CD4-positive, alpha-beta T cell (primary cell): Measurements from ENCODE around the gene B4GALT4. TPM values are rescaled to one million over a fixed set of nuclear protein-coding genes. Genes with fewer than 3 reads are reported as not detected.

ENCODE experiments used
- ATAC-seq: fragments of 200-7000 bp; cut with Tn5 transposase; one replicate; pipeline ENCODE4 v1.10.0; 2022; ENCODE audit warnings: mild to moderate bottlenecking; ENCODE audit not compliant: poor library complexity
- CTCF ChIA-PET: fragments of 350-600 bp; sonication (Branson Sonifier 250); formaldehyde crosslinking; loops from one replicate; lab custom pipeline; 2021; ENCODE audit warnings: antibody characterized with exemption, inconsistent platforms; lab: Charles Lee
- POLR2A ChIA-PET: fragments of 350-600 bp; sonication (Branson Sonifier 250); formaldehyde crosslinking; loops from one replicate; lab custom pipeline; 2021; ENCODE audit warnings: antibody characterized with exemption, inconsistent platforms; lab: Charles Lee
- DNase-seq, 14 experiments: peaks; one replicate each; pipeline ENCODE4 v3.0.0-alpha.2; 2013 to 2020; ENCODE audit warnings: mixed read lengths in 2 of 14
- H3K27ac ChIP-seq, 2 donors: one replicate each; pipeline versions ENCODE4 v1.5.1 to v1.7.0; 2013; ENCODE audit warnings: low read length in 2 of 2, low read depth in 1 of 2, mild to moderate bottlenecking in 1 of 2
- H3K27me3 ChIP-seq, 2 experiments: 1 replicate in 1 of 2; 2 replicates in 1 of 2; pipeline versions ENCODE4 v1.6.1 to v1.7.0; 2013; ENCODE audit warnings: low read length in 2 of 2, control low read depth in 1 of 2, mild to moderate bottlenecking in 1 of 2, moderate library complexity in 1 of 2; ENCODE audit not compliant: insufficient read depth in 2 of 2, control insufficient read depth in 1 of 2
- H3K36me3 ChIP-seq: one replicate; pipeline ENCODE4 v1.6.1; 2013; ENCODE audit warnings: low read length, control low read depth; ENCODE audit not compliant: insufficient read depth
- H3K4me1 ChIP-seq: one replicate; pipeline ENCODE4 v1.6.1; 2013; ENCODE audit warnings: low read length, control low read depth; ENCODE audit not compliant: insufficient read depth
- H3K4me3 ChIP-seq: one replicate; pipeline ENCODE4 v1.5.1; 2013; ENCODE audit warnings: mild to moderate bottlenecking, low read length, moderate library complexity
- H3K9me3 ChIP-seq, 2 experiments: 1 replicate in 1 of 2; 2 replicates in 1 of 2; pipeline versions ENCODE4 v1.6.1 to v1.7.0; 2013; ENCODE audit warnings: low read length in 2 of 2, mild to moderate bottlenecking in 2 of 2, control low read depth in 1 of 2, moderate library complexity in 1 of 2; ENCODE audit not compliant: control insufficient read depth in 1 of 2, insufficient read depth in 1 of 2
- H3K27ac Mint-ChIP-seq: one replicate; pipeline ENCODE4 v1.8.0; 2020; ENCODE audit warnings: mixed read lengths
- H3K27me3 Mint-ChIP-seq: one replicate; pipeline ENCODE4 v1.8.0; 2021; ENCODE audit warnings: mixed read lengths
- H3K36me3 Mint-ChIP-seq: one replicate; pipeline ENCODE4 v1.8.0; 2021; ENCODE audit warnings: low read depth, mixed read lengths
- H3K4me1 Mint-ChIP-seq: one replicate; pipeline ENCODE4 v1.8.0; 2021; ENCODE audit warnings: low read depth, mixed read lengths
- H3K4me3 Mint-ChIP-seq: one replicate; pipeline ENCODE4 v1.8.0; 2020; ENCODE audit warnings: mild to moderate bottlenecking, mixed read lengths
- H3K9me3 Mint-ChIP-seq: one replicate; pipeline ENCODE4 v1.8.0; 2020; ENCODE audit warnings: mixed read lengths
- intact Hi-C, 2 experiments: fragments of 100-400 bp; cut with DNase I in 1 of 2; cut with micrococcal nuclease in 1 of 2; formaldehyde crosslinking; loops; one replicate each; pipeline versions ENCODE4 v1.15.1 to v1.9.0; 2023 to 2025; cut with DNase I, micrococcal nuclease
- total RNA-seq, 174 experiments: library from RNA in 2 of 174; stranded (reverse) in 2 of 174; gene quantifications; one replicate each; pipeline ENCODE4 v1.2.3 and lab custom pipeline; 2021 to 2026
- TF ChIP-seq, protein P1 (sequence below): fragments of 200-600 bp; IDR thresholded peaks from one replicate; pipeline ENCODE4 v1.8.0; 2022; ENCODE audit warnings: antibody characterized with exemption, mild to moderate bottlenecking

Gene B4GALT4
- total RNA-seq, 2 experiments from 2014 or later = 26.2 to 29.5 TPM

DNA sequence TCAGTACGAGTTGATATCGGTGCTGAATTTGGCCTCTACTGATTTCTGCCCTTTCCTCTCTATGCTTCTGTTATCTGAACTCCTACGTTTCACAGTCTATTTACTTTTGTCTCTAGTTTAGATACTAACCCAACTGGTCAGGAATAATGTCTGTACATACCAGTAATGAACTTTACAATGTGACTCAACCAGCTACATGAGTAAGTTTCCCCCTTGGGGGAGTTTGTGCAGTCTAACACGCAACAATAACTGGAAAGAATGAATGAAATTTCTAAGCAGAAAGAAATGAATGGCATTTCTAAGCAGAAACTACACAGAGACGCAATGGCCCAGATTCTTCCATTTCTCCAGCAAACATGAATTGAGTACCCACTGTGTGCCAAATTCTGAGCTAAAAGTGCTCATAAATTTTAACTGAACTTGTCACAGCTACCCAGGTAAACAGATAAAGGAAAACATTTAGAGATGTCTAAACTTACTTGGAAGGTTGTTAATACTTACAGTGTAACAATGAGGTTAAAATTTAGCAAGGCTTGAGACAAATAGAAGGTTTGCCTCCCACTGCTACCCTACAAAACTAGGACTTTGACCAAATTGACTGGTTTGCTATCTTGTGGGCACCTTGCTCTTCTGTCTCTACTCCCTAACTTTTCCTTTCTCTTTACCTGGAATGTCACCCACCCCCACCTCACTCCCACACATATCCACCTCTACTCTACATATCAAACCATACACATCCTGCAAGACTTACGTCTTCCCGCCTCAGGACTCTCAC lies 55.7 kb downstream of the B4GALT4 start:
- H3K27ac Mint-ChIP-seq = no peak overlapping the region
- no peaks in the 10 kb centered on the region for H3K36me3 ChIP-seq
- H3K9me3 ChIP-seq = no peaks in the 10 kb centered on the region
- H3K9me3 Mint-ChIP-seq = no peaks in the 10 kb centered on the region
- no peak overlapping the region for H3K4me3 Mint-ChIP-seq
- H3K4me1 ChIP-seq = no peaks in the 10 kb centered on the region
- H3K36me3 Mint-ChIP-seq = no peaks in the 10 kb centered on the region
- TF ChIP-seq, protein P1, sequence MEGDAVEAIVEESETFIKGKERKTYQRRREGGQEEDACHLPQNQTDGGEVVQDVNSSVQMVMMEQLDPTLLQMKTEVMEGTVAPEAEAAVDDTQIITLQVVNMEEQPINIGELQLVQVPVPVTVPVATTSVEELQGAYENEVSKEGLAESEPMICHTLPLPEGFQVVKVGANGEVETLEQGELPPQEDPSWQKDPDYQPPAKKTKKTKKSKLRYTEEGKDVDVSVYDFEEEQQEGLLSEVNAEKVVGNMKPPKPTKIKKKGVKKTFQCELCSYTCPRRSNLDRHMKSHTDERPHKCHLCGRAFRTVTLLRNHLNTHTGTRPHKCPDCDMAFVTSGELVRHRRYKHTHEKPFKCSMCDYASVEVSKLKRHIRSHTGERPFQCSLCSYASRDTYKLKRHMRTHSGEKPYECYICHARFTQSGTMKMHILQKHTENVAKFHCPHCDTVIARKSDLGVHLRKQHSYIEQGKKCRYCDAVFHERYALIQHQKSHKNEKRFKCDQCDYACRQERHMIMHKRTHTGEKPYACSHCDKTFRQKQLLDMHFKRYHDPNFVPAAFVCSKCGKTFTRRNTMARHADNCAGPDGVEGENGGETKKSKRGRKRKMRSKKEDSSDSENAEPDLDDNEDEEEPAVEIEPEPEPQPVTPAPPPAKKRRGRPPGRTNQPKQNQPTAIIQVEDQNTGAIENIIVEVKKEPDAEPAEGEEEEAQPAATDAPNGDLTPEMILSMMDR = no peak
- H3K27ac ChIP-seq = no peak overlapping the region
- peaks cover 4% of the 10 kb centered on the region for H3K27me3 Mint-ChIP-seq
- no peaks in the 10 kb centered on the region for H3K4me1 Mint-ChIP-seq
- ChIA-PET CTCF (no interaction called here), POLR2A (no interaction called here)
- ATAC-seq (no peak), DNase-seq (no peak)
- intact Hi-C loops = no loop called here
- no peaks in the 10 kb centered on the region for H3K27me3 ChIP-seq
- no peak overlapping the region for H3K4me3 ChIP-seq

DNA sequence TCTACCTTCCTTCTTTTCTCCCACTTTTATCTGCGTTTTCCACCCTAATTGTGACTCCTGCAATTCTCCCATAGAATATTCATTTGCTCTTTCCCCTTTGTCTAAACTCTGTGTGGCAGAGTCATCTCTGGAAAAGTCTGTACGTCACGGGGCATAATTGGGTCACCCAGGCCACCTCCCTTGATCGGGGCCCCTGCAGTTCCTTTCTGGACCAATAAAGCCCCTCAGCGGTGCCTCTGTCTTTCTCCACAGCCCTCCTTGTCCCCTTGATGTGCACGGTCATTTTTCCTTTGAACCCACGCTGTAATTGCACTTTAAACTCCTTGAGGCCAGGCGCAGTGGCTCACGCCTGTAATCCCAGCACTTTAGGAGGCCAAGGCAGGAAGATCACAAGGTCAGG lies 56.6 kb downstream of the B4GALT4 start:
- H3K4me1 ChIP-seq = no peaks in the 10 kb centered on the region
- ChIA-PET CTCF (no interaction called here), POLR2A (no interaction called here)
- TF ChIP-seq, protein P1 = no peak
- Mint-ChIP-seq H3K4me3 (no peak overlapping the region), H3K9me3 (no peaks in the 10 kb centered on the region), H3K27me3 (peaks cover 4% of the 10 kb centered on the region), H3K27ac (no peak overlapping the region), H3K36me3 (no peaks in the 10 kb centered on the region), H3K4me1 (no peaks in the 10 kb centered on the region)
- H3K36me3 ChIP-seq = no peaks in the 10 kb centered on the region
- no peak overlapping the region for H3K4me3 ChIP-seq
- H3K27me3 ChIP-seq = no peaks in the 10 kb centered on the region
- H3K9me3 ChIP-seq = no peaks in the 10 kb centered on the region
- ATAC-seq (no peak), DNase-seq (no peak)
- intact Hi-C loops = no loop called here
- no peak overlapping the region for H3K27ac ChIP-seq

DNA sequence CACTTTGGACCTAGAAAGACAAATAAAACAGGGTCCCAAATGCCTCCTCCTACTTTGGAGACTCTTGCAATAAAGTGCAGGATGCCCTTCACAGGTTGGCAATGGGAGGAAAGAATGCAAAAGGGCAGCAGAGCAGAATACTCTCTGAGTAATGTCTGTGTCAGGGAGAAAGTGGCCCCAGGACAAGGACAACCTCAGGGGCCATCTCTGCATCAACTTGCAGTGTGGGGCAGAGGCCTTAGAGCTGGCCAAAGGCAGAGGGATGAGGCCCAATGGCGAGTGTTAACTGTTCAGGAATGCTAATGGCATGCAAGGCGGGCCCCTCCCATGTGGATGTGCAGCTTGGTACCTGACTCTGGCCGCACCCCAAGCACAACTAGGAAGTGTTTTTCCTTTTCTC lies 58.9 kb downstream of the B4GALT4 start:
- Histone ChIP-seq H3K27me3 (no peaks in the 10 kb centered on the region), H3K36me3 (no peaks in the 10 kb centered on the region), H3K27ac (no peak overlapping the region), H3K9me3 (no peaks in the 10 kb centered on the region), H3K4me1 (no peaks in the 10 kb centered on the region), H3K4me3 (no peak overlapping the region)
- ChIA-PET POLR2A (no interaction called here), CTCF (no interaction called here)
- Mint-ChIP-seq H3K4me3 (no peak overlapping the region), H3K27ac (no peak overlapping the region), H3K4me1 (no peaks in the 10 kb centered on the region), H3K27me3 (peaks cover 13% of the 10 kb centered on the region), H3K36me3 (no peaks in the 10 kb centered on the region), H3K9me3 (no peaks in the 10 kb centered on the region)
- TF ChIP-seq, protein P1 = no peak
- intact Hi-C loops = no loop called here
- DNase-seq = no peak
- no peak for ATAC-seq
